GM12874 (cell line): Measurements from ENCODE around the gene AQP5.

ENCODE experiments used
- CTCF ChIP-seq: IDR thresholded peaks from 2 replicates; pipeline ENCODE4 v1.5.1; 2011; ENCODE audit warnings: low read depth, mild to moderate bottlenecking, control low read depth, low read length, moderate library complexity; ENCODE audit not compliant: insufficient read depth

The AQP5 gene

GRCh38 chr12:49965836-49966235, 4.2 kb downstream of the AQP5 start:
- no peak for TF ChIP-seq CTCF

- no peak for TF ChIP-seq CTCF
Observed at GRCh38 chr12:49966511-49967041, 4.9 kb downstream of the AQP5 start.

- TF ChIP-seq CTCF: peak; percentile 97
Observed at GRCh38 chr12:49967042-49967776, 5.5 kb downstream of the AQP5 start.

GRCh38 chr12:49967777-49968250, 6.1 kb downstream of the AQP5 start:
- no peak for TF ChIP-seq CTCF

GRCh38 chr12:49968471-49968870, 6.8 kb downstream of the AQP5 start:
- TF ChIP-seq CTCF: no peak

GRCh38 chr12:49969027-49969426, 7.4 kb downstream of the AQP5 start:
- TF ChIP-seq CTCF: no peak

- no peak for TF ChIP-seq CTCF
Observed at GRCh38 chr12:49969651-49970429, 8.2 kb downstream of the AQP5 start.
